Measurements from ENCODE around the gene C1QA.

GRCh38 chr1:22676916-22677583 is 40.6 kb downstream of the C1QA start:
- TF ChIP-seq EZH2 (IDR thresholded peaks at IDR 0.05; ENCODE audit: low read length), result no peak
- TF ChIP-seq CTCF (optimal IDR thresholded peaks at IDR 0.05 in 1 of 3, IDR thresholded peaks at IDR 0.05 in 1 of 3, conservative IDR thresholded peaks at IDR 0.05 in 1 of 3; ENCODE audit: extremely low read depth in 1 of 3, insufficient read depth in 2 of 3, low read length in 3 of 3), result no peak

All from keratinocyte (primary cell).